ENCODE data around the gene MRTFA.

DNA sequence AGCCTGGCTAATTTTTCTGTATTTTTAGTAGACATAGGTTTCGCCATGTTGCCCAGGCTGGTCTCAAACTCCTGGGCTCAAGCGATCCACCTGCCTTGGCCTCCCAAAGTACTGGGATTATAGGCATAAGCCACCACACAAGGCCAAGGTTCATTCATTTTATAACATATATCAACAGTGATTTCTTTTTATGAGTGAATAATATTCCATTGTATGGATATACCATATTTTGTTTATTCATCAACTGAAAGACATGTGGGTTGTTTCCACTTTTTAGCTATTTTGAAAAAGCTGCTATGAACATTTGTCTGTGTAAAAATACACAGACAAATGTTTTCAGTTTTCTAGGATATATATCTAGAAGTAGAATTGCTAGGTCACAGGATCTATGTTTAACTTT lies 116.0 kb downstream of the MRTFA start:
- TF ChIP-seq GATA2 (IDR thresholded peaks at IDR 0.05; ENCODE audit: low read depth, low read length) = no peak
- TF ChIP-seq GATA3 (IDR thresholded peaks at IDR 0.05; ENCODE audit: low read depth, low read length) = no peak
